GM12878 (cell line): ENCODE results near the gene RPL37. TPM values are rescaled to one million over a fixed set of nuclear protein-coding genes. Genes with fewer than 3 reads are reported as not detected.

Source experiments
- BHLHE40 ChIP-seq, 2 experiments: fragments of 450-650 bp in 1 of 2; IDR thresholded peaks; 2 replicates each; pipeline ENCODE4 v1.6.1; 2011 to 2017; ENCODE audit warnings: low read depth in 2 of 2, borderline replicate concordance in 1 of 2, improper control_type of control experiment in 1 of 2, low read length in 1 of 2, mild to moderate bottlenecking in 1 of 2
- CEBPB ChIP-seq, 2 experiments: fragments of 150-350 bp in 1 of 2; IDR thresholded peaks; 2 replicates each; pipeline ENCODE4 v1.6.1; 2012 to 2014; ENCODE audit warnings: low read depth in 2 of 2, low read length in 2 of 2, borderline replicate concordance in 1 of 2, inconsistent platforms in 1 of 2
- CHD1 ChIP-seq: IDR thresholded peaks from 2 replicates; pipeline ENCODE4 v1.6.1; 2012; ENCODE audit warnings: low read depth, low read length, improper control_type of control experiment
- EP300 ChIP-seq, 2 experiments: fragments of 150-350 bp in 1 of 2; IDR thresholded peaks; 2 replicates each; pipeline ENCODE4 v1.6.1; 2011 to 2012; ENCODE audit warnings: low read depth in 2 of 2, low read length in 2 of 2, borderline replicate concordance in 1 of 2, improper control_type of control experiment in 1 of 2, inconsistent platforms in 1 of 2; ENCODE audit not compliant: control insufficient read depth in 1 of 2
- IKZF2 ChIP-seq, 2 experiments: fragments of 450-650 bp; IDR thresholded peaks; 2 replicates each; pipeline ENCODE4 v1.6.1; 2017; ENCODE audit warnings: mild to moderate bottlenecking in 2 of 2, moderate library complexity in 2 of 2
- NFYB ChIP-seq: IDR thresholded peaks from 2 replicates; pipeline ENCODE4 v1.6.1; 2011; ENCODE audit warnings: low read depth, mild to moderate bottlenecking, low read length, improper control_type of control experiment, moderate library complexity; ENCODE audit not compliant: insufficient read depth
- POLR2AphosphoS5 ChIP-seq: IDR thresholded peaks from 2 replicates; pipeline ENCODE4 v1.6.1; 2011; ENCODE audit warnings: mild to moderate bottlenecking, low read length, inconsistent platforms
- RFX5 ChIP-seq: IDR thresholded peaks from 2 replicates; pipeline ENCODE4 v1.6.1; 2011; ENCODE audit warnings: low read depth, low read length, improper control_type of control experiment
- SIN3A ChIP-seq: IDR thresholded peaks from 2 replicates; pipeline ENCODE4 v1.6.1; 2012; ENCODE audit warnings: low read depth, low read length, improper control_type of control experiment
- SPI1 ChIP-seq: IDR thresholded peaks from 2 replicates; pipeline ENCODE4 v1.6.1; 2011; ENCODE audit warnings: low read depth, mild to moderate bottlenecking, low read length, moderate library complexity, borderline replicate concordance; ENCODE audit not compliant: insufficient read depth
- SUZ12 ChIP-seq: fragments of 200-600 bp; sonication (generic); IDR thresholded peaks from one replicate; pipeline ENCODE4 v1.6.1; 2018; ENCODE audit warnings: antibody characterized with exemption, mild to moderate bottlenecking; ENCODE audit not compliant: unreplicated experiment
- ZZZ3 ChIP-seq: IDR thresholded peaks from 2 replicates; pipeline ENCODE4 v1.6.1; 2011; ENCODE audit warnings: low read depth; ENCODE audit not compliant: control insufficient read depth, insufficient read length
- polyA plus RNA-seq, 11 experiments: library from polyadenylated mRNA; depleted of rRNA in 4 of 11; unstranded in 6 of 11; stranded (reverse) in 5 of 11; fragments of >200 nt; fragmentation: Nextera tagmentation in 4 of 11; fragmentation: Illumina TruSeq in 1 of 11; extraction: Ambion mirVana in 4 of 11; extraction: Trizol in 1 of 11; gene quantifications; 1 replicate in 1 of 11; 2 replicates in 10 of 11; pipeline versions ENCODE4 v1.2.1 to v1.2.3, GENCODE V29; 2011 to 2016; ENCODE audit warnings: inconsistent platforms in 2 of 11, missing spikeins in 2 of 11, low read depth in 1 of 11
- total RNA-seq, 4 experiments: library from RNA; depleted of rRNA in 3 of 4; stranded (reverse); fragments of >200 nt in 3 of 4; fragmentation: Illumina TruSeq in 1 of 4; extraction: Trizol in 1 of 4; gene quantifications; 2 replicates each; pipeline versions ENCODE4 v1.2.1 to v1.2.3, GENCODE V29; 2013 to 2021
- TF ChIP-seq, protein P1 (sequence below): fragments of 450-650 bp; IDR thresholded peaks from 2 replicates; pipeline ENCODE4 v1.6.1; 2018; ENCODE audit warnings: borderline replicate concordance, mild to moderate bottlenecking; ENCODE audit not compliant: partially characterized antibody
- TF ChIP-seq, protein P2 (sequence below): fragments of 450-650 bp; IDR thresholded peaks from 2 replicates; pipeline ENCODE4 v1.6.1; 2016; ENCODE audit warnings: mild to moderate bottlenecking
- TF ChIP-seq, protein P3 (sequence below): fragments of 450-650 bp; IDR thresholded peaks from 2 replicates; pipeline ENCODE4 v1.6.1; 2017; ENCODE audit warnings: mild to moderate bottlenecking
- TF ChIP-seq, protein P4 (sequence below): IDR thresholded peaks from 2 replicates; pipeline ENCODE4 v1.6.1; 2012; ENCODE audit warnings: mild to moderate bottlenecking, low read depth, low read length
- TF ChIP-seq, protein P5 (sequence below): IDR thresholded peaks from 2 replicates; pipeline ENCODE4 v1.6.1; 2011; ENCODE audit warnings: low read depth, mild to moderate bottlenecking, low read length, moderate library complexity, borderline replicate concordance; ENCODE audit errors: extremely low read depth

Gene RPL37
- total and polyA plus RNA-seq, 10 of the 15 experiments (the other 5 are each of a cell fraction or from before 2014, with no cell fraction given), result 1,697 to 6,216 (median 3,013) TPM

DNA sequence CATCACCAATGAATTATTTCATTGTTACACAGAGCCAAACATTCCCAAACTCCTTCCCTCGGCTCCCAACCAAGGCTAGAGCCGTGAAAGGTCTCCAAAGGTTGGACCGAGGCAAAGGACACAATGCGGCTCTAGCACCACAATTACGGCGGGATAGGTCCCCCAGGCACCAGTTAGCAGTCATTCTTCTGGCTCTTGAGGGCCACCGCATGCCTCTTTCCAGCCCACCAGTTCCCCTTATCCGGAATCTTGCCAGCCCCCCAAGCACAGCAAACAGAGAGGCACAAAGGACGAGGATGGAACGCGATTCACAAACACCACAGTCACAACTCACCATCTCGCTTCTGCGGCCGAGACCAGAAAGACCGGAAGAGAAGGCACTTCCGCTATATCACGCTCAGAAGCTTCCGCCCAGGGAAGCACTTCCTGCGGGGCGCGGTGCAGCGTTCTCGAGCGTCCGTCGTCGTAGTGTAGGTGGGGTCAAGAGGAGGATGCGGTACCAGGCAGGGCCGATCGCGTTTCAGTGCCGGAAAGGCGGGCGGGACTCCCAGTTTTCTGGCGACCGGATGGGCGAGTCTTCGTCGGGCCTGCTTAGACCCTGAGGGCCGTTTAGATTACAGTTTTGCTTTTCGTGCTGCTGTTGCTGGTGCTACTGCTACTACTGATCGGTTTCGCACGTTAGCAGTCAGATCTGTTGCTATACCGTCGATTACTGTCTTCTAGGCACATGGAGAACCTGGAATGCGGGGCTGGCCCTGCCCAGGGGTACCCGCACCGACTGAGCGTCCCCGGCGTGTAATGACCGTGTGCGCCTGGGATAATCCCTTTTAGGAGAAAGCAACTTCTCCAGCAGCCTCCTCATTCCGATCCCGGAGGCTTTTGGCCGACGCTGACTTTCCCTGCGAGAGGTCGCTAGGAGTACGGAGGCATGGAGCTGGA is at the start of gene RPL37 (continued):
- TF ChIP-seq, protein P1, sequence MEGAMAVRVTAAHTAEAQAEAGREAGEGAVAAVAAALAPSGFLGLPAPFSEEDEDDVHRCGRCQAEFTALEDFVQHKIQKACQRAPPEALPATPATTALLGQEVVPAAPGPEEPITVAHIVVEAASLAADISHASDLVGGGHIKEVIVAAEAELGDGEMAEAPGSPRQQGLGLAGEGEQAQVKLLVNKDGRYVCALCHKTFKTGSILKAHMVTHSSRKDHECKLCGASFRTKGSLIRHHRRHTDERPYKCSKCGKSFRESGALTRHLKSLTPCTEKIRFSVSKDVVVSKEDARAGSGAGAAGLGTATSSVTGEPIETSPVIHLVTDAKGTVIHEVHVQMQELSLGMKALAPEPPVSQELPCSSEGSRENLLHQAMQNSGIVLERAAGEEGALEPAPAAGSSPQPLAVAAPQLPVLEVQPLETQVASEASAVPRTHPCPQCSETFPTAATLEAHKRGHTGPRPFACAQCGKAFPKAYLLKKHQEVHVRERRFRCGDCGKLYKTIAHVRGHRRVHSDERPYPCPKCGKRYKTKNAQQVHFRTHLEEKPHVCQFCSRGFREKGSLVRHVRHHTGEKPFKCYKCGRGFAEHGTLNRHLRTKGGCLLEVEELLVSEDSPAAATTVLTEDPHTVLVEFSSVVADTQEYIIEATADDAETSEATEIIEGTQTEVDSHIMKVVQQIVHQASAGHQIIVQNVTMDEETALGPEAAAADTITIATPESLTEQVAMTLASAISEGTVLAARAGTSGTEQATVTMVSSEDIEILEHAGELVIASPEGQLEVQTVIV, result peak; percentile 94
- TF ChIP-seq IKZF2 (IDR thresholded peaks at IDR 0.05) (peak; percentile 72 to 83), RFX5 (no peak), SIN3A (peak; percentile 89; the same call in 1 of the 2 replicates), SPI1 (peak; percentile 80), CHD1 (no peak), POLR2AphosphoS5 (peak; percentile 100), SUZ12 (no peak), EP300 (IDR thresholded peaks at IDR 0.05; ENCODE audit: borderline replicate concordance in 1 of 2, control insufficient read depth in 1 of 2, low read depth in 2 of 2, low read length in 2 of 2) (no peak), CEBPB (IDR thresholded peaks at IDR 0.05; ENCODE audit: borderline replicate concordance in 1 of 2, low read depth in 2 of 2, low read length in 2 of 2) (no peak), ZZZ3 (no peak), BHLHE40 (IDR thresholded peaks at IDR 0.05; ENCODE audit: borderline replicate concordance in 1 of 2, low read depth in 2 of 2, low read length in 1 of 2) (peak; percentile 23 to 72; a peak in 3 of 4 replicates), NFYB (no peak)
- TF ChIP-seq, protein P2, sequence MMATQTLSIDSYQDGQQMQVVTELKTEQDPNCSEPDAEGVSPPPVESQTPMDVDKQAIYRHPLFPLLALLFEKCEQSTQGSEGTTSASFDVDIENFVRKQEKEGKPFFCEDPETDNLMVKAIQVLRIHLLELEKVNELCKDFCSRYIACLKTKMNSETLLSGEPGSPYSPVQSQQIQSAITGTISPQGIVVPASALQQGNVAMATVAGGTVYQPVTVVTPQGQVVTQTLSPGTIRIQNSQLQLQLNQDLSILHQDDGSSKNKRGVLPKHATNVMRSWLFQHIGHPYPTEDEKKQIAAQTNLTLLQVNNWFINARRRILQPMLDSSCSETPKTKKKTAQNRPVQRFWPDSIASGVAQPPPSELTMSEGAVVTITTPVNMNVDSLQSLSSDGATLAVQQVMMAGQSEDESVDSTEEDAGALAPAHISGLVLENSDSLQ, result peak; percentile 67
- TF ChIP-seq, protein P3, sequence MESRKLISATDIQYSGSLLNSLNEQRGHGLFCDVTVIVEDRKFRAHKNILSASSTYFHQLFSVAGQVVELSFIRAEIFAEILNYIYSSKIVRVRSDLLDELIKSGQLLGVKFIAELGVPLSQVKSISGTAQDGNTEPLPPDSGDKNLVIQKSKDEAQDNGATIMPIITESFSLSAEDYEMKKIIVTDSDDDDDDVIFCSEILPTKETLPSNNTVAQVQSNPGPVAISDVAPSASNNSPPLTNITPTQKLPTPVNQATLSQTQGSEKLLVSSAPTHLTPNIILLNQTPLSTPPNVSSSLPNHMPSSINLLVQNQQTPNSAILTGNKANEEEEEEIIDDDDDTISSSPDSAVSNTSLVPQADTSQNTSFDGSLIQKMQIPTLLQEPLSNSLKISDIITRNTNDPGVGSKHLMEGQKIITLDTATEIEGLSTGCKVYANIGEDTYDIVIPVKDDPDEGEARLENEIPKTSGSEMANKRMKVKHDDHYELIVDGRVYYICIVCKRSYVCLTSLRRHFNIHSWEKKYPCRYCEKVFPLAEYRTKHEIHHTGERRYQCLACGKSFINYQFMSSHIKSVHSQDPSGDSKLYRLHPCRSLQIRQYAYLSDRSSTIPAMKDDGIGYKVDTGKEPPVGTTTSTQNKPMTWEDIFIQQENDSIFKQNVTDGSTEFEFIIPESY, result no peak
- TF ChIP-seq, protein P4, sequence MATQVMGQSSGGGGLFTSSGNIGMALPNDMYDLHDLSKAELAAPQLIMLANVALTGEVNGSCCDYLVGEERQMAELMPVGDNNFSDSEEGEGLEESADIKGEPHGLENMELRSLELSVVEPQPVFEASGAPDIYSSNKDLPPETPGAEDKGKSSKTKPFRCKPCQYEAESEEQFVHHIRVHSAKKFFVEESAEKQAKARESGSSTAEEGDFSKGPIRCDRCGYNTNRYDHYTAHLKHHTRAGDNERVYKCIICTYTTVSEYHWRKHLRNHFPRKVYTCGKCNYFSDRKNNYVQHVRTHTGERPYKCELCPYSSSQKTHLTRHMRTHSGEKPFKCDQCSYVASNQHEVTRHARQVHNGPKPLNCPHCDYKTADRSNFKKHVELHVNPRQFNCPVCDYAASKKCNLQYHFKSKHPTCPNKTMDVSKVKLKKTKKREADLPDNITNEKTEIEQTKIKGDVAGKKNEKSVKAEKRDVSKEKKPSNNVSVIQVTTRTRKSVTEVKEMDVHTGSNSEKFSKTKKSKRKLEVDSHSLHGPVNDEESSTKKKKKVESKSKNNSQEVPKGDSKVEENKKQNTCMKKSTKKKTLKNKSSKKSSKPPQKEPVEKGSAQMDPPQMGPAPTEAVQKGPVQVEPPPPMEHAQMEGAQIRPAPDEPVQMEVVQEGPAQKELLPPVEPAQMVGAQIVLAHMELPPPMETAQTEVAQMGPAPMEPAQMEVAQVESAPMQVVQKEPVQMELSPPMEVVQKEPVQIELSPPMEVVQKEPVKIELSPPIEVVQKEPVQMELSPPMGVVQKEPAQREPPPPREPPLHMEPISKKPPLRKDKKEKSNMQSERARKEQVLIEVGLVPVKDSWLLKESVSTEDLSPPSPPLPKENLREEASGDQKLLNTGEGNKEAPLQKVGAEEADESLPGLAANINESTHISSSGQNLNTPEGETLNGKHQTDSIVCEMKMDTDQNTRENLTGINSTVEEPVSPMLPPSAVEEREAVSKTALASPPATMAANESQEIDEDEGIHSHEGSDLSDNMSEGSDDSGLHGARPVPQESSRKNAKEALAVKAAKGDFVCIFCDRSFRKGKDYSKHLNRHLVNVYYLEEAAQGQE, result peak; percentile 33; the same call in 1 of the 2 replicates
- TF ChIP-seq, protein P5, sequence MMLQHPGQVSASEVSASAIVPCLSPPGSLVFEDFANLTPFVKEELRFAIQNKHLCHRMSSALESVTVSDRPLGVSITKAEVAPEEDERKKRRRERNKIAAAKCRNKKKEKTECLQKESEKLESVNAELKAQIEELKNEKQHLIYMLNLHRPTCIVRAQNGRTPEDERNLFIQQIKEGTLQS, result no peak
